Stimulated activated memory B cell treated with anti-CD40 and anti-IgM and Interleukin-4, amounts not matched to agents 10 μg/mL and 1 μg/mL and 100 μg/mL, for 72 hours (primary cell): ENCODE results near the gene RAB31.

Source experiments
- ATAC-seq: fragments of 150-1000 bp; cut with Tn5 transposase; 2 replicates; pipeline ENCODE4 v1.10.0; 2021
- H3K27ac Mint-ChIP-seq: one replicate; pipeline ENCODE4 v1.8.0; 2022; ENCODE audit warnings: mild to moderate bottlenecking, mixed read lengths
- H3K27me3 Mint-ChIP-seq: one replicate; pipeline ENCODE4 v1.8.0; 2022; ENCODE audit warnings: mixed read lengths
- H3K36me3 Mint-ChIP-seq: one replicate; pipeline ENCODE4 v1.8.0; 2022; ENCODE audit warnings: mixed read lengths
- H3K4me1 Mint-ChIP-seq: one replicate; pipeline ENCODE4 v1.8.0; 2022; ENCODE audit warnings: mixed read lengths
- H3K4me3 Mint-ChIP-seq: one replicate; pipeline ENCODE4 v1.8.0; 2022; ENCODE audit warnings: mild to moderate bottlenecking, moderate library complexity, mixed read lengths
- H3K9me3 Mint-ChIP-seq: one replicate; pipeline ENCODE4 v1.8.0; 2022; ENCODE audit warnings: mixed read lengths

RAB31 gene

DNA sequence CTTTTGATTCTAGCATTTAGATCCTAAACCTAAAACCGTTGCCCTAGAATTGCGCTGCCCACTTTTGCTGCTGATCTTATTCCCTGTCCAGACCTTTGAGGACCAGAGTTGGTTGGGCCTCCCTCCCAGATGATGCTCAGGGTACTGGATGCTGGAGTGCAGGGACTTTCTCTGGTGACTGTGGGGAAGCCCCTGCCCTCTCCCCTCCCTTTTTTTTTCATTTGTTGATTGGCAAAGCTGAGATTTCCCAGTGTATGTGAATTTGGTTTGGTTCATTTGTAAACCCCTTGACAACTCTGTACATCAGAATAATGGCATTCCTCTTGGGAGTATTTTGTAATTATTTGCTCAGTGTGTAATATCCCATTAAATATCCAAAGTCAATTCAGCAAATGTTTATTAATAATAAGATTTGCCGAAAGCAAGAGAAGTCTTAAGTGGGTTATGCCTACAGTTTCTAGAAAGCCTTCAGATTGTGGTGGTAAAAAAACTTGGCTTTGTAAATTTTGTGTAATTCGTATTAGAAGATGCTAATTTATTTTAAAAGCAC is 28.3 kb downstream of the RAB31 start:
- Mint-ChIP-seq H3K27ac (no peak overlapping the region), H3K4me3 (no peak overlapping the region), H3K36me3 (peaks cover 24% of the 10 kb centered on the region), H3K27me3 (no peaks in the 10 kb centered on the region), H3K9me3 (no peaks in the 10 kb centered on the region), H3K4me1 (peaks cover 36% of the 10 kb centered on the region)
- ATAC-seq: no peak

DNA sequence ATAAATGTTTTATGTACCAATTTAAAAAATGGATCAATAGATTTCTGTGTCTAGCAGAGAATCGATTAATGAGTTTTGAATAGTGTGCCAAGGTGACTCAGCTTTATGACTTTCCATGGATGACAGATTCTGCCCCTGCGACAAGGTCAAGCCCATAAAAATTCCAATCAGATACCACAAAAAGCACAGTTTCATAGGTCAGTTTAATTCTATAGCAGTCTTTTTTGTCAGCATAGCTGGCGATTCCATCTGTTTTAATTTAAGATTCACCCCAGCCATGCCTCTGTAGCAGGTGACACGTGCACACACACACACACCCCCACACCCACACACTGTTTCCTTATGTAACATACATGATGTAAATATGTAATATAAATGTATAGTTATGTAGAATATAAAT is 28.9 kb downstream of the RAB31 start:
- H3K4me3 Mint-ChIP-seq: no peak overlapping the region
- peaks cover 36% of the 10 kb centered on the region for H3K4me1 Mint-ChIP-seq
- peaks cover 24% of the 10 kb centered on the region for H3K36me3 Mint-ChIP-seq
- H3K9me3 Mint-ChIP-seq: no peaks in the 10 kb centered on the region
- H3K27me3 Mint-ChIP-seq: no peaks in the 10 kb centered on the region
- no peak overlapping the region for H3K27ac Mint-ChIP-seq
- ATAC-seq: no peak

DNA sequence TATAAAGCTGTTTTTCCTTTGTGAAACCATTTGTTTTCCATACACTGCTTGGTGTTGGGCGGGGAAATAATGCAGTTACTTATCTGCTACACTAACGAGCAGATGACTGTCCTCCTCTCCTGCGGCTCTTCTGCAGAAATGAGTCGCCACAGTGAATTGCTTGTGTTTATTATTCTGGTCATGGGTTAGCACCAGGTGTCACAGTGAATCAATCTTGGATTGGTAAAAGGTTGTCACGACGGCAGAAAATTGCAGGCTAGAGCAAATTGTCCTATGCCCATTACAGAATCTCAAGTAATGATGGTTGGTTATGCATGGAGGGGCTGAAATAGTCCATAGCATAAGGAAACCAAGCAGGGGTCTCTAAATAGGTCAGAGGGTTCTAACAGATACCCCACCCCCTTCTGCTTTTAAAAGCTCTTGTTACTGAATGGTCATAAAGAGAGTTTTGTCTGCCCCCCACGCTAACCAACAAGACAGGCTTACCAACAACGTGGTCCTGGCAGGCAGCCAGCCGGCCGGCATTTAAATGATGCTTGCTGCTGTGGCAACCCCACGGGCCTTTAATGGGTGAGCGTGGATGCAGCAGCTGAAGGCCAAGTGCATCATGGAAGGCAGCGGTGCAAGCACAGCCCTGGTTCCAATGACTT is 29.5 kb downstream of the RAB31 start:
- Mint-ChIP-seq H3K27ac (no peak overlapping the region), H3K27me3 (no peaks in the 10 kb centered on the region), H3K4me1 (peaks cover 37% of the 10 kb centered on the region), H3K9me3 (no peaks in the 10 kb centered on the region), H3K36me3 (peaks cover 20% of the 10 kb centered on the region), H3K4me3 (no peak overlapping the region)
- no peak for ATAC-seq

DNA sequence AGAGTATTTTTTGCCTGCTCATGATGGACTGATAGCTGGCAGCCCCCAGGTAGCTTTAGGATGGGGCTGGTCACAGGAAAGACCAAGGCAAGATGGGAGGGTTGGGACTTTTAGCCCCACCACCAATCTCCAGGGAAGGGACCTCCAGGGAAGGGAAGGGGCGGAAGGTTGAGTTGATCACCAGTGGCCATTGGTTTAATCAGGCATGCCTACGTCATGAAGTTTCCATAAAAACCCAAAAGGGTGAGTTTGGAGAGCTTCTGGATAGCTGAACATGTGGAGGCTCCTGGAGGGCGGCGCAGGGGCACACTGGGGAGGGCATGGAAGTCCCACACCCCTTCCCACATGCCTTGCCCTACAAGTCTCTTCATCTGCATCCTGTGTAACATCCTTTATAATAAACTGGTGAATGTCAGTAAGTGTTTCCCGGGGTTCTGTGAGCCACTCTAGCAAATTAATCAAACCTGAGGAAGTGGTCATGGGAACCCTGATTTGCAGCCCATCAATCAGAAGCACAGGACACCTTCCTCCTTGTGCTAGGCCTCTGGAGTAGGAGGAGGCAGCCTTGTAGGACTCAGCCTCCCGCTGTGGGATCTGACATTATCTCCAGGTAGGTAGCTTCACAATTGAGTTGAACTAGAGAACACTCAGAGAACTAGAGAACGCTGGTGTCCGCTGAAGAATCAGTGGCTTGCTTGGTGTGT is 30.3 kb downstream of the RAB31 start:
- Mint-ChIP-seq H3K27ac (no peak overlapping the region), H3K4me3 (no peak overlapping the region), H3K27me3 (no peaks in the 10 kb centered on the region), H3K9me3 (no peaks in the 10 kb centered on the region), H3K36me3 (peaks cover 17% of the 10 kb centered on the region), H3K4me1 (peaks cover 37% of the 10 kb centered on the region)
- no peak for ATAC-seq

DNA sequence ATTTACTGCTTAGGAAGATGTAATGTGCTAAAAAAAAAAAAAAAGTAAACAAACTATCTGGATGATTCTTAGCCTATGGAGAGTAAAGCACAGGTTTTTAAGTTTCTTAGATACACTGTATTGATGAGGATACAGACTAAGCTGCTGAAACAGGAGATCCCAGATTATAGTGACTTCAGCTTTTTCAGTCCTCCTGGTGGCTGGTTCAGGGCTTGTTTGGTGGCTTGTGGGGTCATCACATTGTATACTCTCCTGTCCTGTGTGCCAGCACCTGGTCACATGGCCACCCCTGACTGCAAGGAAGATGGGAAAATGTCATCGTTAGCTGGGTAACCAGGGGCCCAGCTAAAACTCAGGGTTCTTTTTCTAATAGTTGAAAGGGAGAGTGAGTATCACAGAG is 31.4 kb downstream of the RAB31 start:
- H3K4me3 Mint-ChIP-seq: no peak overlapping the region
- H3K4me1 Mint-ChIP-seq: peaks cover 33% of the 10 kb centered on the region
- H3K27me3 Mint-ChIP-seq: no peaks in the 10 kb centered on the region
- peaks cover under 1% of the 10 kb centered on the region for H3K9me3 Mint-ChIP-seq
- ATAC-seq: no peak
- no peak overlapping the region for H3K27ac Mint-ChIP-seq
- H3K36me3 Mint-ChIP-seq: peaks cover 8% of the 10 kb centered on the region

DNA sequence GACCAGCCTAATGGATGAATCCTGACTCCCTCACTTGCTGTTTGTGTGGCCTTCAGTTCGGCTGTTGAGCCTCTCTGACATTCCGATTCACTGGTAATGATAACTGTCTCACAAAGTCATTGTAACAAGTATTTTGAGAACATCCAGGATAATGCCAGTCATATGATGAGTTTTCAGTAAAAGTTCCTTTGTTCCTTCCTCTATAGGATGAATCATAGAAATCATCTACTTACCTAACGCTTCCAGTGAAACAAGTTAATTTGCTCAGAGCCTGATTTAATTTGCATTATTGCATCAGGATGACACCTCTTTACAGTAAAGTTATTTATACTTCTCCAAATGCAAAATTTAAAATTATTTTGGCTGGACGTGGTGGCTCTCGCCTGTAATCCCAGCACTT is 32.0 kb downstream of the RAB31 start:
- H3K4me1 Mint-ChIP-seq: peaks cover 33% of the 10 kb centered on the region
- no peak for ATAC-seq
- peaks cover 4% of the 10 kb centered on the region for H3K9me3 Mint-ChIP-seq

DNA sequence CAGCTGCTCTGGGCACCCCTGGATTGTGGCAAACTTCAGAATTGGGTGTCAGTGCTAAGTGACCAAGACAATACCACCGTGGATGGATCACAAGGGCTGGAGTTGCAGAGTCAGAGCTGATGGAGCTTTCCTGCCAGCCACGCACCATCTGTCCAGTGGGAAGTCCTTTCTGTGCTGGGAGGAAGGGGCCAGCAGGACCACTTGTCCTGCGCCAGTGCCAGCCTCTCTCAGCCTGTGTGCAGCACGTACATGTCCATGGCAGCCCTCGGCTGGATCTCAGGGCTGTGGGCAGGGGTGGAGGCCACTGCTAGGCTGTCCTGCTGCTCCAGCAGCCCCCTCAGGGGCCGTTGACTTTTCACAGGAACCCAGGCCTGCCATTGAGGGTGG is 33.3 kb downstream of the RAB31 start:
- no peak overlapping the region for H3K27ac Mint-ChIP-seq

More for the DNA sequence above, 32.0 kb downstream of the RAB31 start:
- H3K4me3 Mint-ChIP-seq: no peak overlapping the region
- no peaks in the 10 kb centered on the region for H3K27me3 Mint-ChIP-seq
- H3K36me3 Mint-ChIP-seq: peaks cover 12% of the 10 kb centered on the region
- H3K27ac Mint-ChIP-seq: no peak overlapping the region

DNA sequence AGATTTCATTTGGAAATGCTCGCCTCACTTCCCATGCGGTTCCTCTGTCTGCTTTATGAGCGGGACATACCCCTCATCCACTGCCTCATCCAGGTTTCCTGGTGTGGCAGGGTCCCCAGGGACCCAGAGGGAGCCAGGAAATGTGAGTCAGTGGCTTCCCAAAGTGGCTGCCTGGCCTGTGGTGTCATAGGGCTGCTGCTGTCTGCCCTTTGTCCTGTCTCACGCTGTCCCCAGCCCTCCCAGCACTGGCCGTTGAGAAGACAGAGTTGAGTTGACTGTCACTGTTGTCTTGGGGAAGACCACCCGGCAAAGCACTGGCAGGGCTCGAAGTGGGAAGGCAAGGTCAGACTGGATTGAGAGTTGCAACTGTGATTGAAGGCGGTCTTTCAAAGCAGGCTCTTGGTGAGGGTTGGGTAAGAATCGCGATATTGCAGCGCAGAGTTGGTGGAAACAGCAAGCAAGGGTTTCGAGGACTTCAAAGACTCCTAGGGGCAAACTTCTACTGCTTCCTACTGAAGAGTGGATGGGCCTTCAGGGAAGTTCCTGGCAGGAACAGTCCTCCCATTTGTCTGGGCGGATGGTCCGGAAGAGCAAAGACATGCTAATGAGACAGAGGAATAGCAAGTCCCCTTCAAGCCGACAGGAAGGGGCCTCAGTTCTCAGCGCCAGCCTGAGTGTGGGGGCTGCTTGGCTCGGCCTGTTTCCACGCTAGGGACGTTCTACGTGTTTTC is 33.9 kb downstream of the RAB31 start:
- H3K4me3 Mint-ChIP-seq: no peak overlapping the region
- H3K36me3 Mint-ChIP-seq: peaks cover 14% of the 10 kb centered on the region
- H3K27ac Mint-ChIP-seq: no peak overlapping the region
- H3K27me3 Mint-ChIP-seq: no peaks in the 10 kb centered on the region
- peaks cover 29% of the 10 kb centered on the region for H3K4me1 Mint-ChIP-seq
- ATAC-seq: no peak
- peaks cover 4% of the 10 kb centered on the region for H3K9me3 Mint-ChIP-seq

More for the DNA sequence above, 33.3 kb downstream of the RAB31 start:
- no peak overlapping the region for H3K4me3 Mint-ChIP-seq
- peaks cover 29% of the 10 kb centered on the region for H3K4me1 Mint-ChIP-seq
- peaks cover 4% of the 10 kb centered on the region for H3K9me3 Mint-ChIP-seq
- H3K27me3 Mint-ChIP-seq: no peaks in the 10 kb centered on the region
- peaks cover 14% of the 10 kb centered on the region for H3K36me3 Mint-ChIP-seq
- no peak for ATAC-seq

DNA sequence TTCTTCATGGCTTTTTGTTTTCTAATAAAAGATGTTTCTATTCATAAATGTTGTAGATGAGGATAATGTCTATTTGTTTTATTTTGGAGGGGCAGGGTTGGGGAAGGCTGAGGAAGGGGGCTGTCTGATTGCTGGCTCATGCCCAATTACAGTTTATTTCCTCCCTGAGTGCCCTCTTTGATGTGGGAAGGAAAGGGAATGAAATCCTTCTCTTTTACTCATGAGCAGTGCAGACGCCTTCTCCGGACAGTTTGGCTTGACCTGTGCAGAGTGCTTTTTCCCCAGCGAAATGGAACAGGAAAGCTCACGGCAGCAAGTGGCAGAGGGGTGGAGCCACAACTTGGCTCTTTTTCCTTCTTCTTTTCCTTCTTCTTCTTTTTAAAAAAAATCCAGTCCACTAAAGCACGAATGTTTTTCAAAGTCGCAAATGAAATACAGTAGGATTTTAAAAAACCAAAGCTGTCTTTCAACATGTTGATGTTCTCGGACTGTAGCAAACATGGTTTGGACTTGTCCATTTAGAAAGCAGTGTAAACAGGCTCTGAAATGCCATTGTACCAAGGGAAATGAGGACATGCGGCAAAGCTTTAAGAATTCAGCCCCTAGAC is 34.5 kb downstream of the RAB31 start:
- Mint-ChIP-seq H3K27me3 (no peaks in the 10 kb centered on the region), H3K9me3 (peaks cover 4% of the 10 kb centered on the region), H3K36me3 (peaks cover 14% of the 10 kb centered on the region), H3K27ac (no peak overlapping the region), H3K4me1 (peaks cover 29% of the 10 kb centered on the region), H3K4me3 (no peak overlapping the region)
- no peak for ATAC-seq

DNA sequence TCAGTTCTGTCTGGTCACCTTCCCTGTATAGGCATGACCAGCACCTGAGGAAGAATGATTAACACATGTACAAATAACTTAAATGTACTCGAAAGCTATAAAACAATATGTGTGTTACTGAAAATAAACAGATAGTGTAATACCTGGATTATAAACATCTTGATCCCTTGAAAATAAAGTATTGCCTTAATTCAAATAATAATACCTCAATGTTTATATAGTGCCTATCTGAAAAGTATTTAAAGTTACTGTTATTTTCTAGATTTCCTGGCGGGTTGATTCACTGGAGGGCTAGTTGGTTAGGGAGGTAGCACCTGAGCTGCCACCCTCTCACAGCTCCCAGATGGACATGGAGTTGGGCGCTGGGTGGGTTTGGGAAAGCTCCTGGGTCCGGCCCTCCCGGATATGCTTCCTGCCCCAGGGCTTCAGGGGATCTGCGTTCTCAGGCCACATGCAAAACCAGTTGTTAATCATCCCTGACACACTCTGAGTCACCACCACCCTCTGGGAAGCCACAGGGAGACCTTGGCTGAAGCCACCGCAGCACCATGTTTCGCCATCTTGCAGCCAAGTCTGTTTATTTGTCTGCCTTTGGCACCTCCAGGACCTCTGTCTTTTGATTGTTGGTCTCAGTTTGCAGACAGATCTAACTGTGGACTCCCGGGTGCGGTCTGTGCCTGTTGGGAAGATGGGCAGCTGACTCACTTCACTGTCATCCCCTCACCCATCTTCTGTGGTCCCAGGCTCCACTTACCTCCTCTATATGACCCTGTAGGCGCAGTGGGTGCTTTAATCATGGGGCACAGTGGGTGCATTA is 35.3 kb downstream of the RAB31 start:
- H3K9me3 Mint-ChIP-seq: peaks cover 4% of the 10 kb centered on the region
- peaks cover 29% of the 10 kb centered on the region for H3K4me1 Mint-ChIP-seq
- no peaks in the 10 kb centered on the region for H3K27me3 Mint-ChIP-seq
- H3K27ac Mint-ChIP-seq: no peak overlapping the region
- no peak for ATAC-seq
- peaks cover 14% of the 10 kb centered on the region for H3K36me3 Mint-ChIP-seq
- no peak overlapping the region for H3K4me3 Mint-ChIP-seq

DNA sequence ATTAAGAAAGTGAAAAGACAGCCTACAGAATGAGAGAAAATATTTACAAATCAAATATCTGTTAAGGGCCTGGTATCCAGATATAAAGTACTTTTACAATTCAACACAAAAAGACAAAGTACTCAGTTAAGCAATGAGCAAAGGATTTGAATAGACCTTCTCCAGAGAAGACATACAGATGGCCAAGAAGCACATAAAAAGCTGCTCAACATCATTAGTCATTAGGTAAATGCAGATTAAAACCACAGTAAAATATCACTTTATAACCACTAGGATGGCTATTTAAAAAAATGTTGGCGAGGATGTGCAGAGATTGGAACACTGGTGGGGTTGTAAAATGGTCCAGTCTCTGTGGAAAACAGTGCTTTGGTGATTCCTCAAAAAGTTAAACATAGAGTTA is 38.9 kb downstream of the RAB31 start:
- Mint-ChIP-seq H3K27ac (no peak overlapping the region), H3K4me3 (no peak overlapping the region), H3K36me3 (peaks cover 23% of the 10 kb centered on the region), H3K9me3 (peaks cover 4% of the 10 kb centered on the region), H3K4me1 (peaks cover 23% of the 10 kb centered on the region), H3K27me3 (no peaks in the 10 kb centered on the region)
- ATAC-seq: no peak

DNA sequence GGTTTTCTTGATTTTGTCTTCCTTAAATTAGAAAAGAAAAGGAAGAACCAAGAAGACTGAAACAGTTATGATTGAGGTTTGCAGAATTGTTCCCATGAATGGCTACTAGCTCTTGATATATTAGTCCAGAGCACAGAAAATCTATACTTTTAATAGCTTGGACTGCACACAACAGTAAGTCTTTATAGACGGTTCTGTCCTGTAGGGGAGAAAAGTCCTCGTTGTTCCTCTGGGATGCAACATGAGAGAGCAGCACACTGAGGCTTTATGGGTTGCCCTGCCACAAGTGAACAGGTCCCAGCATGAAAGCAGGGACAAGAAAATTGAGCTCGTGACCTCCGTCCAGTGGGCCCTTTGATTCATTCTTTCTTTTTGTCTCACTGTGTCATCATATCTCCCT is 41.5 kb downstream of the RAB31 start:
- peaks cover 24% of the 10 kb centered on the region for H3K4me1 Mint-ChIP-seq
- H3K27ac Mint-ChIP-seq: no peak overlapping the region
- H3K4me3 Mint-ChIP-seq: no peak overlapping the region
- peaks cover 3% of the 10 kb centered on the region for H3K9me3 Mint-ChIP-seq
- no peak for ATAC-seq
- H3K36me3 Mint-ChIP-seq: peaks cover 18% of the 10 kb centered on the region
- no peaks in the 10 kb centered on the region for H3K27me3 Mint-ChIP-seq

DNA sequence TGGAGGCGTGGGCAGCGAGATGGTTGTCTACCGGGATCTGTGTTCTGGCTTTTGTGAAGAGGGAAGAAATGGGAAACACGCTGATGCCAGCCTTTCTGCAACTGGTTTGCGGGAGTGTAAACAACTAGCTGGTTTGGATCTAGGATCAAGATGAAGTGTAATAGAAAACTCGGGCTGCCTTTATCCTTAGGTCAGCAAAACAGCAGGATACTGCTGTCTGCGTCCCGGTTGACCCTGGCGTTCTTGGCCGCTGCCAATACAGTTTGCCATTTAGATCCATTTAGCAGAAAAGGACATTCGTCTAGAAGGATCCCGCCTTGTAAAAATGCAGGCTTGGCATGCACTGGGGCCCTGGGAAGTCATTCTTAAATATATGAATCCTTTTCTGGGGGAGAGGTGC is 42.0 kb downstream of the RAB31 start:
- Mint-ChIP-seq H3K4me3 (no peak overlapping the region), H3K27me3 (no peaks in the 10 kb centered on the region), H3K4me1 (peaks cover 24% of the 10 kb centered on the region), H3K9me3 (no peaks in the 10 kb centered on the region), H3K36me3 (peaks cover 13% of the 10 kb centered on the region), H3K27ac (no peak overlapping the region)
- no peak for ATAC-seq

DNA sequence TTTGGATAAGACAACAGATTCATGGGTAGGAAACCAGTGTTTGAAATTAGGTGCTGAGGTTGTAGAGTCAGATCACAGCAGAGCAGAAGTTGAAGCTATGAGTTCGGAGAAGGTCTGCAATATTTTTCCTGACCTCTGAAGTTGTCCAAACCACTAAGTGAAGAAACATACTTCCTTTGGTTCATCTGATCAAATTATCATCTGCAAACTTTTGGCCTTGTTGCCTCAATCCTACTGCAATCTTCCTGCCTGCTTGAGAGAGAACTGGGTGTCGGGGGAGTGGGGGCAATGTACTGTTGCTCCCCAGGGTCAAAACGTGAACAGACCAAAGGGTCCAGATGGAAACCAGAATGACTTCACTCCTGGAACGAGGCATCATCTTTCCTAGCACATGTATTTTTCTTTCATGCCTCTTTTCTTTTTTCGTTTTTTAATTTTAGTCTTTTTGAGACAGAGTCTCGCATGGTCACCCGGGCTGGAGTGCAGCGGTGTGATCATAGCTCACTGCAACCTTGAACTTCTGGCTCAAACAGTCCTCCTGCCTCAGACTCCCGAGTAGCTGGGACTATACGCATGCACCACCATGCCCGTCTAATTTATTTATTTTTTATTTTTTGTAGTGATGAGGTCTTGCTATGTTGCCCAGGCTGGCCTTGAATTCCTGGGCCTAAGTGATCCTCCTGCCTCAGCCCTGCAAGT is 42.7 kb downstream of the RAB31 start:
- Mint-ChIP-seq H3K27me3 (no peaks in the 10 kb centered on the region), H3K36me3 (peaks cover 12% of the 10 kb centered on the region), H3K9me3 (no peaks in the 10 kb centered on the region), H3K4me3 (no peak overlapping the region), H3K27ac (no peak overlapping the region), H3K4me1 (peaks cover 30% of the 10 kb centered on the region)
- no peak for ATAC-seq
